ENCODE measurements around the gene LHB. TPM values are rescaled to one million over a fixed set of nuclear protein-coding genes. Genes with fewer than 3 reads are reported as not detected.
"Not testable (repeated sequence)": the region's sequence is repeated elsewhere in the genome, so short reads cannot be mapped to it uniquely, and the experiment has no call there.

LHB gene
- total RNA-seq, 1 donor from 2014 or later, result not detected

GRCh38 chr19:49038111-49038510 lies 21.2 kb upstream of the LHB start:
- not testable (repeated sequence) for DNase-seq

GRCh38 chr19:49036815-49037214 lies 19.9 kb upstream of the LHB start, which contains the start of gene CGB1:
Gene CGB1, minus strand, starts transcription at chr19:49036895. Its CDS starts 184 bp downstream, at chr19:49036711.
- DNase-seq, result not testable (repeated sequence)

GRCh38 chr19:49031642-49032301 lies 14.9 kb upstream of the LHB start, which contains the start of gene CGB2:
Gene CGB2, plus strand, starts transcription at chr19:49031890. Its CDS starts 206 bp downstream, at chr19:49032096.
- not testable (repeated sequence) for DNase-seq

GRCh38 chr19:49030323-49030722 lies 13.4 kb upstream of the LHB start:
- DNase-seq, result not testable (repeated sequence)

GRCh38 chr19:49029749-49030148 lies 12.9 kb upstream of the LHB start:
- not testable (repeated sequence) for DNase-seq

- DNase-seq, result not testable (repeated sequence)
Measured at GRCh38 chr19:49028686-49029085, 11.8 kb upstream of the LHB start.

- not testable (repeated sequence) for DNase-seq
Measured at GRCh38 chr19:49025599-49025998, 8.7 kb upstream of the LHB start.

- not testable (repeated sequence) for DNase-seq
Measured at GRCh38 chr19:49025088-49025487, 8.2 kb upstream of the LHB start.

- DNase-seq, result not testable (repeated sequence)
Measured at GRCh38 chr19:49024233-49024632, 7.3 kb upstream of the LHB start, which contains the start of gene CGB3. Gene CGB3, minus strand, starts transcription at chr19:49024333. Its CDS starts 362 bp downstream, at chr19:49023971.

- DNase-seq, result no peak
Measured at GRCh38 chr19:49022116-49022515, 5.2 kb upstream of the LHB start.

- no peak for DNase-seq
Measured at GRCh38 chr19:49020931-49021895, 4.3 kb upstream of the LHB start.

- DNase-seq, result no peak
Measured at GRCh38 chr19:49020342-49020741, 3.5 kb upstream of the LHB start.

- no peak for DNase-seq
Measured at GRCh38 chr19:49019242-49019932, 2.5 kb upstream of the LHB start.

- not testable (repeated sequence) for DNase-seq
Measured at GRCh38 chr19:49018388-49019241, 1.7 kb upstream of the LHB start.

- no peak for DNase-seq
Measured at GRCh38 chr19:49017666-49018351, 918 bp upstream of the LHB start.

GRCh38 chr19:49016067-49016839 lies 638 bp downstream of the LHB start:
- DNase-seq, result no peak

- no peak for DNase-seq
Measured at GRCh38 chr19:49014870-49015255, 2.0 kb downstream of the LHB start.

GRCh38 chr19:49014123-49014869 lies 2.6 kb downstream of the LHB start:
- no peak for DNase-seq

GRCh38 chr19:49011194-49011593 lies 5.7 kb downstream of the LHB start:
- no peak for DNase-seq

All from skin of body (tissue), 2 donors.